KBM-7 (cell line): ENCODE measurements around the gene PDE1C.

Experiments
- DNase-seq: peaks from one replicate; pipeline ENCODE4 v3.0.0-alpha.2; 2015
- in situ Hi-C: fragments of 300-500 bp; cut with MboI; formaldehyde crosslinking; loops from 2 replicates; pipeline ENCODE4 v1.14.3; 2020; ENCODE audit warnings: low sequenced_read_pairs, low pct_unique_long_range_greater_than_20kb, mixed read lengths

The PDE1C gene

DNA sequence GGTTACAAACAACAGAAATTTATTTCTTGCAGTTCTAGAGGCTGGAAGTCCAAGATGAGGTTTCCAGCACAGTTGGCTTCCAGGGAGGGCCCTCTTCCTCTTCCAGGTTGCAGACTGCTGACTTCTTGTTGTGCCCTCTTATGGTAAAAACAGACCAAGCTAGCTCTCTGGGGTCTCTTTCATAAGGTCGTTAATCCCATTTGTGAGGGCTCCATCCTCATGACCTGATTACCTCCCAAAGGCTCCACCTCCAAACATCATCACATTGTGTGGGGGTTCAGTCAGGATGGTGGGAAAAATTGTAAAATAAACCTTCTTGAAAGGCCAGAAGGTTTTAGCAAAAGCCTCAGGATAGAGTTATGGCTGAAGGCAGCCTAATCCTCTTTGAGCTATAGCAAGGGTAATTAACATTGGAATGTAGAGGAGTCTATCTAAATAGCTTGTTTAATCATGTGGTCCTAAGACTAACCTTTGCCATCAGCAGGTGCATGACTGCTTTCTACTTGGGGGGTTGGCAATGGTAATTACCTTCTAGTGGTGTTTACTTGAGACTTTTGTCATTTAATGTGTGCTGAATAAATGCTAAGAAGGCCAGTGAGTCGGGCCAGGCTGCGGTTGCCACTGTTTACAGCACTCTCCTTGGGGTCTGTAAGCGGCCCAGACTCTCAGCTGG, 302.4 kb downstream of the PDE1C start:
- in situ Hi-C loops, result no loop called here
- DNase-seq, result no peak

DNA sequence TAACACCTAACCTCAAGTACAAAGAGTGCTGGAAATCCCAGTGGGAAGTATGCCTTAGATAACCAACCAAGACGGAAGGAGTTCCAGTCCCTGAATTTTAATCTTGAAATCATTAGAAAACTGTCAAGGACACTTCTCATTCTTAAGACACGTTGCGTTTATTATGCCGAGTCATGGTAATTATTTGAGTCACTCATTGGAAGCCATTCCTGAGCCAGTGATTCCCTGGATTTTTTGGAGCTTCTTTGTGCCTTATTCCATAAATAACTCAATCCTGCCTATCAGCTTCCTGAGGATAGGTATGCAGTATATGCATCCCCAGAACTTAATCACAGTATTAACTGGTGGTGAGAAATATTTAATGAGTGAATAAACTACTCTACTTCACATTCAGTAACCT, 305.7 kb downstream of the PDE1C start:
- in situ Hi-C loops, result no loop called here

DNA sequence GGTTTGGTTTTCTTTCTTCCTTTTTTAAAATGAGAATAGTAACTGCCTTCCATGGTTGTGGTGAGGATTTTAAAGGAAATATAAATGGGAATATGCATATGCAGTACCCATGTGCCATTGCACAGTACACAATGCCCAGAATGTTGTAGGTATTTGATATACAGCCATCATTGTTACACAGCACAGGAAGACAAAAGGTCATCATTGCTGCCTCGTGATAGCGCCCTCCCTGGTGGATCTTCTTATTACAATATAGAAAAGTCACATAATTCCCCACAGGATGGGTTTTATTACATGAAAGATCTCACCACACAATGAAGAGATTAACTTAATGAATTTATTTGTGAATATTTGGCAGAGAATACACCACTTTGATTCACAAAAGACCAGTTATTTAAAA, 306.7 kb downstream of the PDE1C start:
- DNase-seq, result peak; percentile 5
- in situ Hi-C loops, result no loop called here

More for the DNA sequence above, 305.7 kb downstream of the PDE1C start:
- DNase-seq, result no peak

DNA sequence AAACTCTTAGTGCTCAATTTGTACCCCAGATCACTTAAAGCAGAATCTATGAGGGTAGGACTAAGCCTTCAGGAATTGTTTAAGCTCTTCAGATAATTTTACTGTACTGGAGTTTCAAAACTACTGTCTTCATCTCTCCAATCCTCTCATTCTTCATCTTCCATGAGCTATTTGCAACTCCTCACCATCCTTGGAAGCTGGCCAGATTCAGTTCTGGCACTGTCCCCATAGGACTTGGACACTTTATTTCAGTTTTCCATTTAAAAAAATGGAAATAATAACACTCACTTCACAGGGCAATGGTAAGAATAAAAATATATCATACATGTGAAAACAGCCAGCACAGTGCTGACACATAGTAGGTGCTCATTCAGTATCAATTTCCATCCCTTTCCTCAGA, 308.6 kb downstream of the PDE1C start:
- no peak for DNase-seq
- in situ Hi-C loops, result no loop called here

- no peak for DNase-seq
- in situ Hi-C loops, result no loop called here
Measured at GRCh38 chr7:31758755-31759154, 311.5 kb downstream of the PDE1C start.

GRCh38 chr7:31751726-31752125, 318.5 kb downstream of the PDE1C start:
- in situ Hi-C loops, result no loop called here

GRCh38 chr7:31748084-31748483, 322.1 kb downstream of the PDE1C start:
- no peak for DNase-seq
- in situ Hi-C loops, result loop anchor here (25.0 kb wide), 1 partner anchor 464 kb away; no protein-coding TSS in a partner anchor

More at GRCh38 chr7:31751726-31752125, 318.5 kb downstream of the PDE1C start:
- DNase-seq, result no peak

DNA sequence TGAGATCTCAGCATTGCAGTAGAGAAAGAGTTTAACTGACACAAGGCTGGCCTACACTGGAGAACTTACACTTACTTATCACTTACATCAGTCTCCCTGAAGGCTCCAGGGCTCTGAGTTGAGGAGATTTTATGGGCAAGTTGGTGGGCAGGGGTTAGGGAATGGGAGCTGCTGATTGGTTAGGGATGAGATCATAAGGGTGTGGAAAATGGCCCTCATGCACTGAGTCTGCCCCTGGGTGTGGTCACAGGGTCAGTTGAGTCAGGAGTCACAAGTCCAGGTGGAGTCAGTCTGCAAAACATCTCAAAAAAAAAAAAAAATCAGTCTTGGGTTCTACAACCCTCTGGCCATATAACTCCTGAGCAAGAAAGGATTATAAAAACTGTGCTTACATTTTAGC, 322.7 kb downstream of the PDE1C start:
- in situ Hi-C loops, result loop anchor here (25.0 kb wide), 1 partner anchor 465 kb away; no protein-coding TSS in a partner anchor
- no peak for DNase-seq

- in situ Hi-C loops, result loop anchor here (25.0 kb wide), 1 partner anchor 468 kb away; no protein-coding TSS in a partner anchor
- DNase-seq, result peak; percentile 64
Measured at GRCh38 chr7:31744294-31744874, 325.8 kb downstream of the PDE1C start.

- DNase-seq, result no peak
- in situ Hi-C loops, result loop anchor here (25.0 kb wide), 1 partner anchor 470 kb away; no protein-coding TSS in a partner anchor
Measured at GRCh38 chr7:31741852-31742251, 328.4 kb downstream of the PDE1C start.

DNA sequence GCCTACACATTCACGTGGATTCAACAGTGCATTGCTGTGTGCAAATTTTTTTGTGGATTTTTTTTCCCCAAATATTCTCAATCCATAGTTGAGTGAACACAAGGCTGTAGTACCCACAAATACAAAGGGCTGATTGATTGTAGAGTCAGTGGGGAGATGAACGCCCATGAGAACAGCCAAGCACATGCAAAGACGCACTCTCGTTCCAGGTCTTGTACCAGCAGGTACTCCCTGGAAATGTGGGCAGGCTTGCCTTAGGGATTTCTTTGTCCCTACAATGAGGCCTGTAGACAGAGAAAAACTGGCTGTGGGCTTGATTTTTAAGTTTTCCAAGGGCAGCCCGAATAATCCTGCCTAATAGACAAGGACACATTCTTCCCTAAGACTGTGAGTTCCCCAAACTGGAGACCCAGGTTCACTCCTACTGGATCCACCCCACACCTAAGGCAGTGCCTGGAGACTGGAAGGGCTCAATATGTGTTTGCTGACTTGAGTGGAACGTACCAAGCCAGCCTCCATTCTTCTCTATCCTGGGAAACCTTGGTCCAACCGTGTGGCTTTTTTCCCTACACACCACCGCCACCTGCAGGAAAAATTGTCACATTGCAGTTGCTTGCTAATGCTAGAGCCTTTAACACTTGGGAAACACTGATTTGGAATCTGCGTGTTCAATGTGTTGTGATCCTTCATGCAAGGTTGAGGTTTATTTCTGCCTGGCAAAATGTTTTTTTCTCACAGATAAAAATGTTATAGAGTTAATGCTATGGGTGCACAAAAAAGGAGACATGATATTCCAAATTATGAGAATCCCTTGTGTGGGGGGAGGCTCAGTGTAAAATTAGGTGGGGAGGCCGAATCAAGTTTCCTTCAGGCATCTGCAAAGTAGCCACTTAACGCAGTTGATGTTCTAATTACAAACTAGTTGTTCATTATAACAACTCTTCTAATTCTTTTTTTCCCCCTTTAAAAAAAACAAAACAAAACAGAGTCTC, 333.9 kb downstream of the PDE1C start:
- in situ Hi-C loops, result loop anchor here (25.0 kb wide), 1 partner anchor 476 kb away; no protein-coding TSS in a partner anchor
- DNase-seq, result peak; percentile 65

- DNase-seq, result no peak
Measured at GRCh38 chr7:31734456-31734855, 335.8 kb downstream of the PDE1C start.

GRCh38 chr7:31729195-31729804, 340.9 kb downstream of the PDE1C start:
- no peak for DNase-seq
- in situ Hi-C loops, result loop anchor here (25.0 kb wide), 1 partner anchor 483 kb away; no protein-coding TSS in a partner anchor

More at GRCh38 chr7:31734456-31734855, 335.8 kb downstream of the PDE1C start:
- in situ Hi-C loops, result loop anchor here (25.0 kb wide), 1 partner anchor 478 kb away; no protein-coding TSS in a partner anchor

DNA sequence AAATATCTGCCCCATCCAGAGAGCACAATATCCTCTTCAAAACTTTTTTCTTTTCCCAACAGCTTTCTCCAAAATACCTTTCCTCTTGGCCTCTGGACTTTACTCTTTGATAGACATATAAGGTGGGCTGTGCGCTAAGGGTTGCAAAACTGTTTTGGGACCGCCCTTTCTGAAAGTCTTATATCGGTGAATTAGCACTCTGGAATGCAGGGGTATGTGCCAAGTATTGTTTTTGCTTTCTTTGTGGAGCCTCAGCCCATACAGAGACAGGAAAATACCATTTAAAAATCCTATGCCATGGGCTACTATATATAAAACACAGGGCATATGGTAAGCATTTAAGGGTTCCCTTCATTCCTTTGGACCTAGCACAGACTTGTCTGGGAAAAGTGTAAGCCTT, 345.5 kb downstream of the PDE1C start:
- no peak for DNase-seq
- in situ Hi-C loops, result loop anchor here (25.0 kb wide), 1 partner anchor 488 kb away; no protein-coding TSS in a partner anchor

- in situ Hi-C loops, result no loop called here
- no peak for DNase-seq
Measured at GRCh38 chr7:31720366-31720765, 349.8 kb downstream of the PDE1C start.

DNA sequence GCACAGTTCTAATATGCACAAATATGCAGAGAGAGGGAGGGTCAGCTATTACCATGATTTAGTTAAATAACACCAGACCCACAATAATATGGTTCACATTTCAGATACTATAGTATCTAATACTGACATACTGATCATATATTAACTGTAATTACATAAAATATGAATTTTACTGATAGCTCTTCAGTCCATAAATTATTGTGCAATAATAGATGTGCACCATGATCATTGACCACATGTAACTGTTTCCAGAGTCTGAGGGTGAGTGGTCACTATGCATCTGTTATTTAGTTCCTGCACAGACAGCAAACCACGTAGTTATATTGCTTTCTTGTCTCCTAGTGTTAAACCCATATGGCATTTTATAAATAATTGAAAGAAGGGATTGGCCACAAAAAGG, 353.9 kb downstream of the PDE1C start:
- in situ Hi-C loops, result no loop called here

DNA sequence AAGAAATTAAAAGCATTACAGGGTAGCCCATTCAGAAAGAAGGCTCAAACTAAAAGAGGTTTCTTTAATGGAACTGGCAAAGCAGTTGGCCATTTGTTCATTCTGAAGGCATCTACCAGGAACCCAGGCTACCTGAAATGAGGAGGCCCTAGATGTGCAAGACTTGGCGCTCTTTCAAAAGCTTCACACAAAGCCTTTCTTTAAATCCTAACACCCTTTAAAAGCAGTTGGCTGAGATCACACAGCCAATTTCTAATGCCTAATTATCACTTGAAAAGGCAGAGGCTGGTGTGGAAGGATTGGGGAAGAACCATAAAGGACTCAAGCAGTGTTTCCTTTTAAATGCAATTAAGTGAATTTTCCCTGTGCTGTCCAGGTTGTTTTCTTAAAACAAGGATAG, 360.0 kb downstream of the PDE1C start:
- DNase-seq, result no peak
- in situ Hi-C loops, result no loop called here

More for the DNA sequence above, 353.9 kb downstream of the PDE1C start:
- DNase-seq, result no peak

GRCh38 chr7:31707089-31707488, 363.1 kb downstream of the PDE1C start:
- in situ Hi-C loops, result no loop called here

GRCh38 chr7:31705377-31705776, 364.8 kb downstream of the PDE1C start:
- in situ Hi-C loops, result no loop called here
- no peak for DNase-seq

More at GRCh38 chr7:31707089-31707488, 363.1 kb downstream of the PDE1C start:
- no peak for DNase-seq
